HG02798 (cell line): ENCODE data around the gene SGPP2.
A peak's percentile ranks its signal among the peaks of the same experiment; 100 is the strongest.

ENCODE experiments used
- ATAC-seq: cut with Tn5 transposase; IDR thresholded peaks from one replicate; pipeline ENCODE4 v1.9.1; 2021; ENCODE audit warnings: mild to moderate bottlenecking; ENCODE audit not compliant: unreplicated experiment, poor library complexity

Gene SGPP2

GRCh38 chr2:222459983-222460382 lies 35.6 kb downstream of the SGPP2 start:
- ATAC-seq: no peak

GRCh38 chr2:222465746-222466145 lies 41.4 kb downstream of the SGPP2 start:
- ATAC-seq: no peak

GRCh38 chr2:222468346-222468745 lies 44.0 kb downstream of the SGPP2 start:
- ATAC-seq: no peak

- no peak for ATAC-seq
Measured at GRCh38 chr2:222470802-222471468, 46.6 kb downstream of the SGPP2 start.

- ATAC-seq: no peak
Measured at GRCh38 chr2:222477962-222478608, 53.7 kb downstream of the SGPP2 start.

- no peak for ATAC-seq
Measured at GRCh38 chr2:222479859-222480258, 55.5 kb downstream of the SGPP2 start.

- no peak for ATAC-seq
Measured at GRCh38 chr2:222480497-222480896, 56.2 kb downstream of the SGPP2 start.

- ATAC-seq: no peak
Measured at GRCh38 chr2:222481941-222482340, 57.6 kb downstream of the SGPP2 start.

- no peak for ATAC-seq
Measured at GRCh38 chr2:222483513-222484039, 59.2 kb downstream of the SGPP2 start.

GRCh38 chr2:222485367-222486211 lies 61.2 kb downstream of the SGPP2 start:
- no peak for ATAC-seq

GRCh38 chr2:222490131-222490530 lies 65.8 kb downstream of the SGPP2 start:
- ATAC-seq: no peak

GRCh38 chr2:222492683-222493082 lies 68.3 kb downstream of the SGPP2 start:
- ATAC-seq: no peak

- ATAC-seq: no peak
Measured at GRCh38 chr2:222494104-222494739, 69.9 kb downstream of the SGPP2 start.

- no peak for ATAC-seq
Measured at GRCh38 chr2:222495388-222495787, 71.0 kb downstream of the SGPP2 start.

- no peak for ATAC-seq
Measured at GRCh38 chr2:222499226-222499625, 74.9 kb downstream of the SGPP2 start.

- no peak for ATAC-seq
Measured at GRCh38 chr2:222504191-222504590, 79.8 kb downstream of the SGPP2 start.

GRCh38 chr2:222504719-222505118 lies 80.4 kb downstream of the SGPP2 start:
- ATAC-seq: peak; percentile 96

- ATAC-seq: no peak
Measured at GRCh38 chr2:222506230-222506935, 82.0 kb downstream of the SGPP2 start.

- ATAC-seq: no peak
Measured at GRCh38 chr2:222514901-222515300, 90.6 kb downstream of the SGPP2 start.
